ENCODE measurements around the gene LRRIQ4.

Gene LRRIQ4

GRCh38 chr3:169812332-169813235 is at the start of gene LRRIQ4, which contains the start of gene LRRC34:
Gene LRRIQ4, plus strand, starts transcription at chr3:169812870. Its CDS starts 9,052 bp downstream, at chr3:169821922.
Gene LRRC34, minus strand, starts transcription at chr3:169812904. Its CDS starts 356 bp downstream, at chr3:169812548.
- H3K4me1 ChIP-seq (ENCODE audit: control insufficient read depth, insufficient read depth, low read length) = no peaks in the 10 kb centered on the region
- H3K36me3 ChIP-seq (ENCODE audit: control insufficient read depth in 2 of 2, insufficient read depth in 1 of 2, low read length in 2 of 2) = no peaks in the 10 kb centered on the region
- no peaks in the 10 kb centered on the region for H3K9me3 ChIP-seq (ENCODE audit: control insufficient read depth, insufficient read depth, low read depth, low read length)
- H3K4me3 ChIP-seq (ENCODE audit: low read depth, low read length) = peak within 1 kb of the TSS; percentile 61
- ChIA-PET CTCF (interaction anchor here (0.6 to 0.7 kb wide), 4 partner anchors 15 to 601 kb away, joined by 3 read pairs; no protein-coding TSS in a partner anchor), POLR2A (interaction anchor here (0.7 to 1.6 kb wide), 4 partner anchors 12 to 150 kb away, joined by 3 to 6 read pairs (median 4); partner anchors contain the start of genes ACTRT3 and MYNN)
- H3K27ac ChIP-seq (ENCODE audit: extremely low read depth, low read depth, low read length) = peak within 1 kb of the TSS; percentile 80
- TF ChIP-seq ZSCAN30 (tag by site-specific recombination; IDR thresholded peaks at IDR 0.05) (peak; percentile 27), KLF1 (tag by site-specific recombination; IDR thresholded peaks at IDR 0.05) (peak; percentile 37; the same call in 1 of the 2 replicates), TRIM28 (IDR thresholded peaks at IDR 0.05; ENCODE audit: borderline replicate concordance, low read length) (peak; percentile 88), ZFP3 (tag by site-specific recombination; IDR thresholded peaks at IDR 0.05; ENCODE audit: low read depth) (no peak), SP7 (tag by site-specific recombination; IDR thresholded peaks at IDR 0.05) (0 out of 2 replicates have a peak, but pooled peaks have one; percentile 29), FEZF1 (tag by site-specific recombination; IDR thresholded peaks at IDR 0.05) (0 out of 2 replicates have a peak, but pooled peaks have one; percentile 16), ZFHX2 (tag by site-specific recombination; conservative IDR thresholded peaks at IDR 0.05) (0 out of 2 replicates have a peak, but pooled peaks have one; percentile 24), ZSCAN23 (tag by site-specific recombination; IDR thresholded peaks at IDR 0.05) (no peak), YY1 (tag by site-specific recombination; IDR thresholded peaks at IDR 0.05) (peak; percentile 67), MYNN (tag by site-specific recombination; IDR thresholded peaks at IDR 0.05; ENCODE audit: borderline replicate concordance) (peak; percentile 42; the same call in 1 of the 2 replicates), ZBTB48 (tag by site-specific recombination; IDR thresholded peaks at IDR 0.05) (0 out of 2 replicates have a peak, but pooled peaks have one; percentile 23), ZBTB20 (tag by site-specific recombination; IDR thresholded peaks at IDR 0.05) (peak; percentile 39; the same call in 1 of the 2 replicates), REST (tag by site-specific recombination; IDR thresholded peaks at IDR 0.05) (0 out of 2 replicates have a peak, but pooled peaks have one; percentile 36), ZIC2 (tag by site-specific recombination; IDR thresholded peaks at IDR 0.05) (peak; percentile 76), ZNF585B (tag by site-specific recombination; IDR thresholded peaks at IDR 0.05) (peak; percentile 66), ZNF629 (tag by site-specific recombination; IDR thresholded peaks at IDR 0.05) (0 out of 2 replicates have a peak, but pooled peaks have one; percentile 31), ZNF624 (tag by site-specific recombination; IDR thresholded peaks at IDR 0.05) (no peak), ZNF561 (tag by site-specific recombination; IDR thresholded peaks at IDR 0.05; ENCODE audit: borderline replicate concordance) (peak; percentile 54; the same call in 1 of the 2 replicates), ZBTB17 (tag by site-specific recombination; IDR thresholded peaks at IDR 0.05) (peak; percentile 77), ZNF449 (tag by site-specific recombination; IDR thresholded peaks at IDR 0.05) (0 out of 2 replicates have a peak, but pooled peaks have one; percentile 50), ZBTB26 (tag by site-specific recombination; optimal IDR thresholded peaks at IDR 0.05) (peak; percentile 97), ZNF423 (tag by site-specific recombination; IDR thresholded peaks at IDR 0.05) (no peak), ZNF341 (tag by site-specific recombination; IDR thresholded peaks at IDR 0.05; ENCODE audit: low read depth) (peak; percentile 12; the same call in 1 of the 2 replicates), ZNF2 (tag by site-specific recombination; IDR thresholded peaks at IDR 0.05) (peak; percentile 61; the same call in 1 of the 2 replicates)
- TF ChIP-seq, protein P1, sequence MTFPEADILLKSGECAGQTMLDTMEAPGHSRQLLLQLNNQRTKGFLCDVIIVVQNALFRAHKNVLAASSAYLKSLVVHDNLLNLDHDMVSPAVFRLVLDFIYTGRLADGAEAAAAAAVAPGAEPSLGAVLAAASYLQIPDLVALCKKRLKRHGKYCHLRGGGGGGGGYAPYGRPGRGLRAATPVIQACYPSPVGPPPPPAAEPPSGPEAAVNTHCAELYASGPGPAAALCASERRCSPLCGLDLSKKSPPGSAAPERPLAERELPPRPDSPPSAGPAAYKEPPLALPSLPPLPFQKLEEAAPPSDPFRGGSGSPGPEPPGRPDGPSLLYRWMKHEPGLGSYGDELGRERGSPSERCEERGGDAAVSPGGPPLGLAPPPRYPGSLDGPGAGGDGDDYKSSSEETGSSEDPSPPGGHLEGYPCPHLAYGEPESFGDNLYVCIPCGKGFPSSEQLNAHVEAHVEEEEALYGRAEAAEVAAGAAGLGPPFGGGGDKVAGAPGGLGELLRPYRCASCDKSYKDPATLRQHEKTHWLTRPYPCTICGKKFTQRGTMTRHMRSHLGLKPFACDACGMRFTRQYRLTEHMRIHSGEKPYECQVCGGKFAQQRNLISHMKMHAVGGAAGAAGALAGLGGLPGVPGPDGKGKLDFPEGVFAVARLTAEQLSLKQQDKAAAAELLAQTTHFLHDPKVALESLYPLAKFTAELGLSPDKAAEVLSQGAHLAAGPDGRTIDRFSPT (tag by site-specific recombination; IDR thresholded peaks at IDR 0.05) = peak; percentile 46; the same call in 1 of the 2 replicates
- TF ChIP-seq, protein P2, sequence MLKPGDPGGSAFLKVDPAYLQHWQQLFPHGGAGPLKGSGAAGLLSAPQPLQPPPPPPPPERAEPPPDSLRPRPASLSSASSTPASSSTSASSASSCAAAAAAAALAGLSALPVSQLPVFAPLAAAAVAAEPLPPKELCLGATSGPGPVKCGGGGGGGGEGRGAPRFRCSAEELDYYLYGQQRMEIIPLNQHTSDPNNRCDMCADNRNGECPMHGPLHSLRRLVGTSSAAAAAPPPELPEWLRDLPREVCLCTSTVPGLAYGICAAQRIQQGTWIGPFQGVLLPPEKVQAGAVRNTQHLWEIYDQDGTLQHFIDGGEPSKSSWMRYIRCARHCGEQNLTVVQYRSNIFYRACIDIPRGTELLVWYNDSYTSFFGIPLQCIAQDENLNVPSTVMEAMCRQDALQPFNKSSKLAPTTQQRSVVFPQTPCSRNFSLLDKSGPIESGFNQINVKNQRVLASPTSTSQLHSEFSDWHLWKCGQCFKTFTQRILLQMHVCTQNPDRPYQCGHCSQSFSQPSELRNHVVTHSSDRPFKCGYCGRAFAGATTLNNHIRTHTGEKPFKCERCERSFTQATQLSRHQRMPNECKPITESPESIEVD (tag by site-specific recombination; IDR thresholded peaks at IDR 0.05) = no peak

All from HEK293 (cell line).